OCI-LY1 (cell line): ENCODE measurements around the gene C16orf86.

ENCODE experiments used
- H2AFZ ChIP-seq: fragments of 200-600 bp; sonication (generic), shearing (Covaris generic); 2 replicates; pipeline ENCODE4 v1.6.0; 2014; ENCODE audit warnings: antibody characterized with exemption, mild to moderate bottlenecking, low read length
- H3F3A ChIP-seq: fragments of 200-600 bp; sonication (generic), shearing (Covaris generic); 2 replicates; pipeline ENCODE4 v1.6.0; 2014; ENCODE audit warnings: mild to moderate bottlenecking, antibody characterized with exemption, low read length, moderate library complexity; ENCODE audit not compliant: insufficient read depth
- H3K27ac ChIP-seq: fragments of 200-600 bp; sonication (generic); 2 replicates; pipeline ENCODE4 v1.5.1; 2014; ENCODE audit warnings: low read length, mixed run types, mild to moderate bottlenecking, low read depth; ENCODE audit not compliant: poor library complexity, severe bottlenecking
- H3K27me3 ChIP-seq: fragments of 200-600 bp; sonication (generic); 2 replicates; pipeline ENCODE4 v1.6.0; 2014; ENCODE audit warnings: antibody characterized with exemption, mild to moderate bottlenecking, low read length, moderate library complexity; ENCODE audit not compliant: insufficient read depth
- H3K36me3 ChIP-seq: fragments of 200-600 bp; sonication (generic); 2 replicates; pipeline ENCODE4 v1.6.1; 2014; ENCODE audit warnings: mild to moderate bottlenecking, antibody characterized with exemption, low read length, moderate library complexity, mixed read lengths; ENCODE audit not compliant: insufficient read depth
- H3K4me1 ChIP-seq: fragments of 200-600 bp; sonication (generic); 2 replicates; pipeline ENCODE4 v1.5.1; 2014; ENCODE audit warnings: mild to moderate bottlenecking, low read length, moderate library complexity; ENCODE audit not compliant: insufficient read depth, severe bottlenecking
- H3K4me2 ChIP-seq: fragments of 200-600 bp; sonication (generic), shearing (Covaris generic); 2 replicates; pipeline ENCODE4 v1.6.1; 2014; ENCODE audit warnings: low read length
- H3K4me3 ChIP-seq: fragments of 200-600 bp; sonication (generic); 2 replicates; pipeline ENCODE4 v1.5.1; 2014; ENCODE audit warnings: low read length, low read depth, mild to moderate bottlenecking, mixed read lengths; ENCODE audit not compliant: poor library complexity, severe bottlenecking
- H3K79me2 ChIP-seq: fragments of 200-600 bp; shearing (Covaris generic); 2 replicates; pipeline ENCODE4 v1.6.1; 2016; ENCODE audit warnings: mixed run types, low read length, mixed read lengths; ENCODE audit not compliant: insufficient read depth
- H3K9ac ChIP-seq: fragments of 200-600 bp; sonication (generic), shearing (Covaris generic); 2 replicates; pipeline ENCODE4 v1.6.1; 2014; ENCODE audit warnings: mild to moderate bottlenecking, low read length, mixed read lengths
- H3K9me2 ChIP-seq: fragments of 200-600 bp; sonication (generic), shearing (Covaris generic); 2 replicates; pipeline ENCODE4 v1.6.1; 2014; ENCODE audit warnings: low read depth, mild to moderate bottlenecking, low read length, mixed read lengths
- H3K9me3 ChIP-seq: fragments of 200-600 bp; shearing (Covaris generic); 2 replicates; pipeline ENCODE4 v1.6.1; 2014; ENCODE audit warnings: low read length, mixed read lengths
- H4K20me1 ChIP-seq: fragments of 200-600 bp; sonication (generic), shearing (Covaris generic); 2 replicates; pipeline ENCODE4 v1.6.0; 2016; ENCODE audit warnings: mild to moderate bottlenecking, low read length; ENCODE audit not compliant: insufficient read depth
- CTCF ChIP-seq: fragments of 200-600 bp; sonication (generic), shearing (Covaris generic); IDR thresholded peaks from 2 replicates; pipeline ENCODE4 v1.5.1; 2017; ENCODE audit warnings: mild to moderate bottlenecking, antibody characterized with exemption, low read length, moderate library complexity, mixed read lengths
- EZH2 ChIP-seq: fragments of 200-600 bp; sonication (generic), shearing (Covaris generic); IDR thresholded peaks from 2 replicates; pipeline ENCODE4 v1.8.0; 2017; ENCODE audit warnings: borderline replicate concordance, mixed run types, mild to moderate bottlenecking, antibody characterized with exemption, low read length, moderate library complexity, mixed read lengths

The C16orf86 gene

GRCh38 chr16:67667453-67667816 lies 821 bp downstream of the C16orf86 start:
- Histone ChIP-seq H3K4me3 (peak overlapping the region; percentile 70), H3K9me2 (no peaks in the 10 kb centered on the region), H3K27me3 (no peaks in the 10 kb centered on the region), H3F3A (no peaks in the 10 kb centered on the region), H3K9me3 (no peaks in the 10 kb centered on the region), H3K36me3 (peaks cover 10% of the 10 kb centered on the region; the same call in 1 of the 2 replicates), H3K4me1 (peaks cover 33% of the 10 kb centered on the region), H2AFZ (no peak overlapping the region), H4K20me1 (no peaks in the 10 kb centered on the region), H3K4me2 (peak overlapping the region; percentile 85), H3K27ac (peak overlapping the region; percentile 75), H3K9ac (peak overlapping the region; percentile 74), H3K79me2 (no peaks in the 10 kb centered on the region)
- no peak for TF ChIP-seq EZH2
- TF ChIP-seq CTCF: no peak

GRCh38 chr16:67667817-67668494 lies 1.3 kb downstream of the C16orf86 start:
- no peaks in the 10 kb centered on the region for H3K9me3 ChIP-seq
- peak overlapping the region; percentile 74; the same call in 1 of the 2 replicates for H3K9ac ChIP-seq
- no peak for TF ChIP-seq EZH2
- TF ChIP-seq CTCF: peak; percentile 78
- H4K20me1 ChIP-seq: no peaks in the 10 kb centered on the region
- H3K79me2 ChIP-seq: no peaks in the 10 kb centered on the region
- peak overlapping the region; percentile 75 for H3K27ac ChIP-seq
- peak overlapping the region; percentile 85 for H3K4me2 ChIP-seq
- H3K36me3 ChIP-seq: peaks cover 5% of the 10 kb centered on the region; the same call in 1 of the 2 replicates
- H3K4me3 ChIP-seq: peak overlapping the region; percentile 70
- H3K4me1 ChIP-seq: peaks cover 35% of the 10 kb centered on the region
- H2AFZ ChIP-seq: no peak overlapping the region
- no peaks in the 10 kb centered on the region for H3F3A ChIP-seq
- H3K9me2 ChIP-seq: no peaks in the 10 kb centered on the region
- no peaks in the 10 kb centered on the region for H3K27me3 ChIP-seq

GRCh38 chr16:67668495-67669157 lies 2.0 kb downstream of the C16orf86 start:
- peak overlapping the region; percentile 13; the same call in 1 of the 2 replicates for H3K9ac ChIP-seq
- no peaks in the 10 kb centered on the region for H3K27me3 ChIP-seq
- H2AFZ ChIP-seq: no peak overlapping the region
- peak overlapping the region; percentile 85; the same call in 1 of the 2 replicates for H3K4me2 ChIP-seq
- H3K9me3 ChIP-seq: no peaks in the 10 kb centered on the region
- H3K36me3 ChIP-seq: no peaks in the 10 kb centered on the region; the same call in 1 of the 2 replicates
- no peak overlapping the region for H3K4me3 ChIP-seq
- TF ChIP-seq CTCF: peak; percentile 56
- TF ChIP-seq EZH2: no peak
- H3K79me2 ChIP-seq: no peaks in the 10 kb centered on the region
- no peaks in the 10 kb centered on the region for H4K20me1 ChIP-seq
- H3K9me2 ChIP-seq: no peaks in the 10 kb centered on the region
- H3K4me1 ChIP-seq: peaks cover 38% of the 10 kb centered on the region
- no peaks in the 10 kb centered on the region for H3F3A ChIP-seq
- peak overlapping the region; percentile 61 for H3K27ac ChIP-seq
